GM21717 (cell line): ENCODE data around the gene COX5A.

Experiments
- ATAC-seq: cut with Tn5 transposase; IDR thresholded peaks from one replicate; pipeline ENCODE4 v1.9.1; 2021; ENCODE audit warnings: mild to moderate bottlenecking, moderate library complexity; ENCODE audit not compliant: unreplicated experiment

COX5A gene

DNA sequence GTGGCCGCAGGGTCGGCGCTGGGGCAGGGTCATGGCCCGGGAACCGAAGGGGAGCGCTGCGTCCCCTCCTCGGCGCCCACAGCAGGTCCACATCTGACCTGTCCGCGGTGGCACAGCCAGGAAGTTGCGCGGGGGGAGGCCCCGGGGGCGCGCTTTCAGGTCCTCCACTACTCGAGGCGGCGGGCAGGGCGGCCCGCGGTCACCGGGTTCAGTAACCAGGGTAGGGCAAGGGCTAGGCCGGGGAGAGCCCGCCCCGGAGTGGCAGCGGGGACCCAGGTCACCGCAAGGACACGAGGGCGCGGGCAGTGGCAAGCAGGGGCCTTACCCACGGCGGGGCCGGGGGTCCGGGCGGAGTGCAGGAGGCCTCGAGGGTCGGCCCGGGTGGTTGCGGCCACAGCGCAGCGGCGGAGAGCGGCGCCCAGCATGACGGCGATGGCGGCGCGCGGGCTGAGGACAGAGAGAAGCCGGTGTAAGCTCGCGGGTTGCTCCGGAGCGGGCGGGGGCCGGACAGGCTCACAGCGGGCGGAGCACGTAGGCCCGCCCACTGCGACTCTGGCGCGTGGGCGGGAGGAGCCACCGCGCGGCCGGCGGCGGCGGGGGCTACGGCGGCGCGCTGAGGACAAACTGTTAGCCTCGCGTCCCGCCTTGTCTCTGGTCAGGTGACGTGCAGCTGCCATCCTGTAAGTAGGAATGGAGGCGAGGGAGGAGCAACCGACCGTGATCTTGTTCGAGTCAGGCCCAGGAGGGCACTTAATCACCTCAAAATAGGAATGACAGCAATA, at the start of gene COX5A:
TSS of gene COX5A (minus strand) at position 484 of the 782 bp plus-strand sequence. CDS start at position 425, 59 bp downstream.
- peak; percentile 78 for ATAC-seq

DNA sequence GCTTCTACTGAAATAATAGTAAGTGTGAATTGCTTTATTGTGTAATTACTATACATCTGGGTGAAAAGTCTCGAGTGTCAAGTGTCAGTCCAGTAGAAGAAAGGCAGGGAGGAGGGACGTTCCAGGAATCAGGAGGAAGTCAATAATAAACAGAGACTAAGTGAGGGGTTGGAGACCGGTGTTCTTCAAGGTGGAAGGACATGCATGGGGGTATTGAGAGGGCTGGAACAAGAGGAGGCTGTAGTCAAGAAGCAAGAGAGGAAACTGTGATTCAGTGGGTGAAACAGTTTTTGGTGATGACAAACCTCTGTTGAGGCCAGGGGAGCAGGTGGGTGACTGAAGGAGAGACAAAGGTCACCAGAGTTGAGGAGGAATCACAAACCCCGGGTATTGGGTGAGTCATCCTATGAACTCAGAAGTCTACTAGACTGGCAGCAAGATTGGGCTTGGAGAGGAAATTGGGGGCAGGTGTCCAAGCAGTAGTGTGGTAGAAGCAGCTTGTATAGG, 45.9 kb upstream of the COX5A start:
- no peak for ATAC-seq

DNA sequence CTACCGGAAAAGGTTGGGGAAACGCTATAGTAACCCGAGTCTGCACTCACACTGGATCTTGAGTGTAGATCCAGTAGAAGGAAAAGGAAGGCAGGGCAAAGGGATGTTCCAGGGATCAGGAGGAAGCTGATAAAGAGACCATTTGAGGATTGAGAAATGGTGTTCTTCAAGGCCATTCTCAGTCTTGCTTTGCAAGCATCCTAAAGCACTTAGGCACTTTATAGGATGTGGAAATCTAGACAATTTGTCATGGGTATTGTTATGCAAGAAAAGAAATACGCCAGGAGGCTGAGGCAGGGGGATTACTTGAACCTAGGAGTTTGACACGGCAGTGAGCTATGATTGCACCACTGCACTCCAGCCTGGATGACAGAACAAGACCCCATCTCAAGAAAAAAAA, 44.3 kb upstream of the COX5A start:
- no peak for ATAC-seq

DNA sequence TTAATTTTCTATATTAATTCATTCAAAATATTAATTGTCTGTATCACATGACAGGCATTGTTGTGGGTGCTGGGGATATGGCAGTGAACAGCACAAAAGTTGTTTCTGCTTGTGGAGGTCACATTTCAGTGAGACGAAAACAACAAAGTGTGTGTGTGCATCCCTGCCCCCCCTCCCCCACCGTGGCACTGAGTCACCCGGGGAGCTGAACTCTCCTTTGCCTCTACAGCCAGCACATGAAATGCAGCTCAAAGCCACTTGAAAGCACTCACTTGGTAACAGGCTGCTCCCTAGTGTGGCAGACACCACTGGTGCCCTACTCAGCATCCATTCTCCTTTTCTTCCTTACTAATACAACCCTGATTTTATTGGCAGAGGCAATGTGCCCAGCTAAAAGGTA, 40.6 kb upstream of the COX5A start:
- ATAC-seq = no peak

DNA sequence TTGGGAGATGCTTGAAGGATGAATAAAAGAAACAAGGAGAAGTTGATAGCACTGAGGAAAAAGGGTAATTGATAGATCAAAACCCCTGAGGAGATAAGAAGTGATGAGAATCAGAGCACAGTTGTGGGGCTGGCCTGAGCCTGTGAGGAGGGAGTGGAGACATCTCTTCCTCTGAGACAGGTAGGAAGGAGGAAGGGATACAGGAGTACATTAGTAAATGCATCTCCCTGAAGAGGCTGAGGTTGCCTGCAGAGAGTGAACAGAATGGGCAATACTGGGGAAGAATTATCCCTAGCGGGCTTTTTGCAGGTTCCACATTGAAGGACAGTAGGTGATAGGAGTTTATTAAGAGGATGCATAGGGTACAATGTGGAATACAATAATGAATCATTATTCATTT, 40.2 kb upstream of the COX5A start:
- no peak for ATAC-seq

DNA sequence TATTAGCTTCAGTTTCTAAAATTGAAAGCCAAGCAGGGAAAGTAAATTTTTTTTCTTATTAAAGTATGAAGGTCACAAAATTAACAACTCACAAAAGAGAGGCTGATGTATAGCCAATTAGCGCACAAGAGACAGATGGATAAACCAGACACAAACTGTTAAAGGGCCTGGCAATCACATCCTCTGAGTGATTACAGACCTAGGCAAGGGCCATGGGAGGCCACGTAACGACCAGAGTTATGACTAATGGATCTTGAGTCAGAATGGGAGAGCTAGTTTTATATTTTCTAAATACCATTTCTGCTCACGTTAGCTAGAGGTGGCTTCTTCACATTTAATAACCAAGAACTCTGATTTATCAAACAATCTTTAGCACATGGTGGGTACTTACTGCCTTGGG, 39.7 kb upstream of the COX5A start:
- no peak for ATAC-seq

DNA sequence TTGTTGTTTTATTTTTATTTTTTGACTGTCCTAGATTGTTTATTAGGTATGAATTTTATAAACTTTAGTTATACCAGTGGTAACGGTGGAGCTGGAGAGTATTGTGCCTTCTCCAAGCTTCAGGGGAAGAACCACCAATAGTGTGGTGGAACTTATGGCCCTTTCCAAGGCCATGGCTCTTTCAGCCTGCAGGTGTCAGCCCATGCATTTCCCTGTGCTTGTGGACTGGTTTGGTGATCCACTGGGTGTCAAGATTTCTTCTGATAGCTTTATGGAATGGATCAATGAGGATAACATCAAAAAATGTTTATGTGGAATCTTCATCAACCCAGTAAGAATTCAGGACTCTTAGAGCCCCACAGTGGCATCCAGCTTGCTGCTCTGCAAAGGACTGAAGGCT, 38.3 kb upstream of the COX5A start:
- ATAC-seq = no peak

DNA sequence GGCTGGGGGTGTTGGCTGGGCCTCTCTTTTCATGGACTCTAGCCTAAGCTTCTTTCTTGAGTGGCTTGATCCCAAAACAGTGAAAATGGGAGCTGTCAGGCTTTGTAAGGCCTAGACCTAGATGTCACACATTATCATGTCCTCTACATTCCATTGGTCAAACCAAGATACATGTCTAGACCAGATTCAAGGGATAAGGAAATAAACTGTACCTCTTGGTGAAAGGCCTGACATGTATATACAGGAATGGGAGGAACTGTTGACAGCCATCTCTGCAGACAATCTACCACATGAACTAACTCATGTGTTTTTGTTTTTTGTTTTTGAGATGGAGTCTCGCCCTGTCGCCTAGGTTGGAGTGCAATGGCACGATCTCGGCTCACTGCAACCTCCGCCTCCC, 29.8 kb upstream of the COX5A start:
- no peak for ATAC-seq

DNA sequence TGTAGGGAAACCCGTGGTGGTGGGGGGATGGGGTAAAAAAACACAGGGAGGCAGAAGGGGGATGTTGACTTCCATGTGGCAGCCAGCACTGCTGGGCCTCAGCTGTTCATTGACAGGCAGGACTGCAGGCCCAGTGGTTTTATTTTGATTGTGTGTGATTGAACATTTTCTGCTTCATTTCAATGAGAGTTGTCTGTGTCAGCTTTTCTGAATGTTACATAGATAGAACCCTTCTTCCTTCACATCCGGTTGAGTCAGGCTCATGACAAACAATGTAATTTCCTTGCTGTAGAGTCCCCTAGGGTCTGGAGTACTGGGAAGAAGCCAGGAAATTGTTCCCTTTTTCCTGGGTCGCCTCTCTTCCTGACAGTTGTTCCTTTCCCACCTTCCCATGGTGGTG, 26.9 kb upstream of the COX5A start:
- no peak for ATAC-seq

DNA sequence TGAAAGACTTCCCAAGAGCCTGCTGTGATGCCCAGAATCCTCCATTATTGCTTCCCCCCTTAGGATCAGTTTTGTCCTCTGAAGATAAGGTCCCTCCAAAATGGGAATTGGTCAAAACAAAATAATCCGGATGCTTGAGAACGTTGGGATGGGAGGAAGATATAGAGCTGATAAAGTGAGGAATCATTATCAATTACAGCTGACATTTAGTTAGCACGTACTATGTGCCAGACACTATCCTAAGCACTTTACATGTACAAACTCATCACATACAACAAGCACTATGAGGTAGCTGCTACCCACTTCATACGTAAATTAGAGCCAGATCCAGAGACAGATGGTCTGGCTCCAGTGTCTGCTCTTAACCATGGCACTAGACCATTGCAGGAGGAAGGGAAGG, 25.3 kb upstream of the COX5A start:
- ATAC-seq = no peak

DNA sequence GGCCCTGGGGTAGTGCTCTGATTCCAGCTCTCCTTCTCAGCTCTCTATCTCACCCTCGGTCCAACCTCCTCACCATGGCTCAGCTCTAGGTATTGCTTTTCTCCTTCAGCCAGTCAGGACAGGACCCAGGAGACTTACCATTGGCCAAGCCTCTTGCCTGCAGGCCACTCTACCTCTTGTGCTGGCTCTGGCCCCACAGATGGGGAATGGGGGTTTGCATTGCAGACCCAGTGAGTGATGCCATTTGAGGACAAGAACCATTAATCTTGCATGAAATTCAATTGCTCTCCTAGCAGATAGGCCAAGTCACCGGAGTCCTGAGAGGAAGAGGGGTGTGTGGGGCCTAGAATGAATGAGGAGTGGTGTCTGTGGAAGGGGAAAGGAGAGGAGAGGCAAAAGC, 24.8 kb upstream of the COX5A start:
- no peak for ATAC-seq

DNA sequence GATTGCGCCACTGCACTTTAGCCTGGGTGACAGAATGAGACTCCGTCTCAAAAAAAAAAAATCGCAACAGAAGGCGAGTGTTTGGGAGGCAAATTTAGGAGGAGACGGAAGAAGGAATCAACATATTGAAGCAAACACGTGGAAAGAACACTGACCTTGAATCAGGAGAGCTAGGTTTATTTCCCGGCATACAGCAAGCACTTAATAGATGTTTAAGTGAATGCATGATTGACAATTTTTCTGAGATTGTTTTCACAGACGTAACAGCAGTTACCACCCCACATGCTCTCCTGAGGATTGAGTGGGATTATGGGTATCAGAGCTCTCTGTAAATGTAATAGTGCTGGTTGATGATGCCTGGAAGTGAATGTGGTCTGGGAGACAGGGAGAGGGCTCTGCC, 24.3 kb upstream of the COX5A start:
- no peak for ATAC-seq

DNA sequence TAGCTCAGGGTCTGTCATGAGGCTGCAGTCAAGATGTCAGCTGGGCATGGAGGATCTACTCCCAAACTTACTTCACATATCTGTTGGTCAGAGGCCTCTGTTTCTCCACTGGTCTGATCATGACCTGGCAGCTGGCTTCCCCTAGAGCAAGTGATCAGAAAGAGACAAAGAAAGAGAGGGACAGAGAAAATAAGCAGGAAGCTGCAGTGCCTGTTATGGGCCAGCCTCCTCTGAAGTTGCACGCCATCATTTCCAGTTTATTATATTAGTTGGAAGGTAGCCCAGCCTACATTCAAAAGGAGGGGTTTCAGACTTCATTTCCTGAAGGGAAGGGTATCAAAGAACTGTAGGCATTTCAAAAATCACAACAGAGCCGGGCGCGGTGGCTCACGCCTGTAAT, 23.7 kb upstream of the COX5A start:
- no peak for ATAC-seq

DNA sequence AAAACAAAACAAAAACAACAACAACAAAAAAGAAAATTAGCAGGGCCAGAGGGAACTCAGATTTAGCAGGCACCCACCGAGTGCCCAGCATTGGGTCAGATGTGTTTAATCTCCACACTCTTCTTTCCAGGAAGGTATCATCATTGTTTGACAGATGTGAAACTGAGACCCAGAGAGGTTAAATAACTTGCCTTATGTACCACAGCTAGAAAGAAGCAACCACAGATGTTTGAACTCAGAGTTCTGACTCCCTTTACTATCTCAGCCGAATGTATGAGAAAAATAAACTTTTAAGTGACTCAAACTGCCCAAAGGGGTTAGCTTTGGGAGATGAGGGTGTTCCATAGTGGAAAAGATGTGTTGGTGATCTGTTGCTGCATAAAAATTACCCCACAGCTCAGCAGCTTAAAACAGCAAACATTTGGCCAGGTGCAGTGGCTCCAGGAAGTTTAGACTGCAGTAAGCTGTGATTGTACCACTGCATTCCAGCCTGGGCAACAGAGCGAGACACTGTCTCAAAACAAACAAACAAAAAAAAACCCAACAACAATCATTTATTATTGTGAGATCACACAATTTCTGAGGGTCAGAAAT, 23.2 kb upstream of the COX5A start:
- ATAC-seq = no peak

DNA sequence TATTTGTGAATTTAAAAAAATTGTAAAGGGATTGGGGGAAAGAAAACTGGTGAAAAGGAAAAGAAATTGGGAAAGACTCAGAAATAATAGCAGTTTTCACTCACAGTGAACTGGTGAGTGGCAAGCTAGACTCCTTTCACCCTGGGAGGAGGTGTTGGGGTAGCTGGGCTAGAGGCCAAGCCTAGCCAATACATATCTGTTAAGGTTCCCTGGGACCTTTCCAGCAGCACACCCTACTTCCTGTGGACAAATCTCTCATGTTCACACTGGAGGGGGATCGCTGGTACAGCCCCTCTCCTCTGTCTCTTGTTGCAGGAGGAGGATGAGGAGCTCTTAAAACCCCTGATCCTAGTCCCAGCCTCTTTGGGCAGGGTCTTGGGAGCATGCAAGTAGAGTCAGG, 22.4 kb upstream of the COX5A start:
- ATAC-seq = no peak

DNA sequence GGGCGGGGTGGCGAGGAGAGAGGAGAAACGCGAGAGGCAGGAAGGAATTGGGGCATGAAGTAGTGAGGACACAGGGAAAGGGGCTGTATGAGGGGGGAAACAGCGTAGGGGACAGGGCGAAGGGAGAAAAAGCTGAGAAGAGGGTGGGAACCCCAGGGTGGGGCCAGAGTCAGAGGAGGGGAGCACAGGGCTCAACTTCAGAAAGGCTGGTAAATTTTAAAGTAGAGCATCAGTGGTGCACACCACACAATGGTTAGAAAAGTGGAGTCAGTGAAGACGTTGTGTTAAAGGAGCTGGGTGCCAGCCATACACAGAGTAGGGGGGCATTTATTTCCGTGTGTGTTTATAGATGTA, 21.7 kb upstream of the COX5A start:
- ATAC-seq = no peak

DNA sequence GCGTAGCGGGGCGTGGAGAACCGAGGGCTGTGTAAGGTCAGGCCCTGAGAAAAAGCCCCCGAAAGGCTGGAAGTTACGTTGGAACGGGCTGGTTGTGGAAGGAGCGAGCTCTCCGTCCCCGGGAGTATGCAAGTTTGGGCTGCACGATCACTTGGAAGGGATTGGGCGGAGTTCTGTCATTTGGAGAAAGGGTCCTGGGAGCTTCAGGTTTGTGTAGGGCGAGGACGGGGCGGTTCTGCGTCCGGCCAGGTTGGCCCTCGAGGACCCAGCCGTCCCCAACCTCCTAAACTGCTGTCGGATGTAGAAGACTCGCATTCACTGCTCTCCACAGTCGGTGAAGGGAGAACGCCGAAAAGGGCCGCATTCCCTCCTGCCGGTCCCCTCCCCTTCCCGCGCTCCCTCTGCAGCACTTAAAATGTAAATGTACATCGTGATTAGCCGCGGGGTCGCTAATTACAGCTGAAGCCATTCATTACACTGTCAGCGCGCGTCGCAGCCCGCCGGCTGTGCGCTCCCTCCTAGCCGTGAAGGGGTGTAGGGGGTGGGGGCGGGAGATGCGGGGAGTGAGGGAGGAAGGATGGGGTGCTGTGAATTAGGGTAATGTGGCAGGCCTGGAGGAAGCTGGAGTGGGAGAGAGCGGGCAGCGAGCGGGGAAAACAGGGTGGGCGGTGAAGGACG, 21.2 kb upstream of the COX5A start:
- ATAC-seq = no peak

DNA sequence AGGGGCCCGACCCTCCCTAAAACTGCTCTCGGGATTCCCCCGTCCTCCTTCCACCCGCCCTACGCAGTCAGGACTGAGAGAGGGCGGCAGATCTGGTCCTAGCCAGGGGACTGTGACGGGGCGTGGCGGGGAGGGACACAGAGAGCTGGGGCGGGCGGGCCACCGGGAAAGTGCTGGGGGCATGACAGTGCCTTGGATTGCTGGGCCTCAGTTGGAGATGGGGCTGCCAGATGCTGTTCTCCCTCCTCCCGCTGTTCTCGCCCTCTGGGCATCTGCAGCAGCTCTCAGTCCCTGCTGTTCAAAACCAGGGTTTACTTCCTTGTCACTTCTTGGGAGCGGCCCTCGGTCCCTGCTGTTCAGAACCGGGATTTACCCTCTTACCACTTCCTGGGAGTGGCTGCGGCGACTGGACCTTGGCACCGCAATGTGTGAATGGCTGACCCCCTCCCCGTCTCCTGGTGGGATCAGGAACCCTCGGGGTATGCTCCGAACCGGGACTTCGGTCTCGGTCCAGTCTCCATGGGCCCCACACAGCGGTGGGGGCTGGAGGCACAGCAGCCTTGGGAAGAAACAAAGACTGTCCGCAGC, 20.5 kb upstream of the COX5A start:
- no peak for ATAC-seq

DNA sequence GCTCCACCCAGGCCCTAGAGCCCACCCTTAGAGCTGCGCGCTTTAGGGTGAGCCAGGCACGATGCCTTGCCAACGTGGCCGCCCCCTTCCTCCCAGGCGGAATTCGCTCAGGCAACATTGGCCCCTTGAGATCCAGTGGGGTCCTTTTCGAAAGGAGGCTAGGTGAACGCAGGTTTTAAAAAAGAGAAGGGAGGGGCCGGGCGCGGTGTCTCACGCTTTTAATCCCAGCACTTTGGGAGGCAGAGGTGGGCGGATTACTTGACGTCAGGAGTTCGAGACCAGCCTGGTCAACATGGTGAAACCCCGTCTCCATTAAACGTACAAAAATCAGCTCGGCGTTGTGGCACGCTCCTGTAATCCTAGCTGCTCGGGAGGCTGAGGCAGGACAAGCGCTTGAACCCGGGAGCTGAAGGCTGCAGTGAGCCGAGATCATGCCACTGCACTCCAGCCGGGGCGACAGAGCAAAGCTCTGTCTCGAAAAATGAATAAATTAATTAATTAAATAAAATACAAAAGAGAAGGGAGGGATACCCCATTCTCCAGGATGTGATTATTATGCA, 19.7 kb upstream of the COX5A start:
- ATAC-seq = no peak

DNA sequence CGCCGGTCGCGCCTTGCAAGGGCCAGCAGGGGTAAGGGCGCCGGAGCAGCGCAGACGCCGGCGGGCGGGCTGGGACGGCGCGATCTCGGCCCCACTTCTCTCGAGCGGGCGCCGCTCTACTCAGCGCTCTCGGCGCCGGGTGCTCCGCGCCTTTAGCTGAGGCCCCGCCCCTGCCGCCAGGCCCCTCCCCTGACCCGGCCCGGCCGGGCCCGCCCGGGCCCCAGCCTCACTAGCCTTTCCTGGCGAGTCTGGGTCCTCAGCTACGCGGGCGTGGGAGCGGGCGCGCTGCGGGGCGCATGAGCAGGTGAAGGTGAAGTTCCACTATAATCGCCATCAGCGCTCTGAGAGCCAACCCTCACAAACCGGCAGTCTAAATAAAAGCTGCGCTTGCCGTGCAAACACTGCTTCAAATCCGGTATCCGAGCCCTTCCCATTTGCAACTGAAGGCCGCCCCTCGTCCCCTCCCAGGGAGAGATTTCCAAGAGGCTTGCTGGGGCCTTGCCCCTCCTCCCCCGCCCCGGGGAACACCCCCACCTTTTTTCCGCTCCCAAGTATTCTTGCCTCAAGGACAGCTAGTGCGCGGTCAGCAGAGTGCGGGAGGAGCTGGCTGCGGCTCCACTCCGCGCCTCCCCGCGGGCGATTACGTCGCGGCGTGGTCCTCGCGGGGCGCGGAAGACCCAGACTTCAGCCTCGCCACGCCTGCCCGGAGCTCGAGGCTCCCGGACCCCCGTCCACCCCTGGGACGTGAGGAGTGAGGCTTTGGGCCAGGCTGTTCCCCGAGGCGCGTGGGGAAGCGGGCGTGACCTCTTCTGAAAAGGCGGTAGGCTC, 19.0 kb upstream of the COX5A start, which contains the start of gene RPP25:
TSS of gene RPP25 (minus strand) at position 125 of the 828 bp plus-strand sequence. CDS start 189 bp downstream, outside the sequence.
- peak; percentile 67 for ATAC-seq
